WERI-Rb-1 (cell line): Measurements from ENCODE around the gene PPP1R9A.
"Not testable (repeated sequence)": the region's sequence is repeated elsewhere in the genome, so short reads cannot be mapped to it uniquely, and the experiment has no call there.

Experiments used
- DNase-seq: peaks from one replicate; pipeline ENCODE4 v3.0.0-alpha.2; 2020
- H3K27ac ChIP-seq: fragments of 250-450 bp; sonication (Bioruptor Pico); 2 replicates; pipeline ENCODE4 v1.5.1; 2020; ENCODE audit warnings: mild to moderate bottlenecking, moderate library complexity
- H3K27me3 ChIP-seq: fragments of 250-450 bp; sonication (Bioruptor Pico); 2 replicates; pipeline ENCODE4 v1.5.1; 2021; ENCODE audit warnings: mild to moderate bottlenecking, low read depth, moderate library complexity; ENCODE audit not compliant: insufficient read depth, severe bottlenecking
- H3K36me3 ChIP-seq: fragments of 250-450 bp; sonication (Bioruptor Pico); 2 replicates; pipeline ENCODE4 v1.5.1; 2020; ENCODE audit warnings: mild to moderate bottlenecking, moderate library complexity
- H3K4me3 ChIP-seq: 2 replicates; pipeline ENCODE4 v1.5.1; 2011; ENCODE audit warnings: low read depth, mild to moderate bottlenecking, control low read depth, low read length
- H3K9me3 ChIP-seq: fragments of 250-450 bp; sonication (Bioruptor Pico); 2 replicates; pipeline ENCODE4 v1.5.1; 2021; ENCODE audit warnings: mild to moderate bottlenecking, moderate library complexity; ENCODE audit not compliant: severe bottlenecking
- CTCF ChIP-seq: IDR thresholded peaks from 2 replicates; pipeline ENCODE4 v1.5.1; 2011; ENCODE audit warnings: low read depth, mild to moderate bottlenecking, control low read depth, inconsistent platforms, low read length

The PPP1R9A gene

GRCh38 chr7:95006010-95006409 lies 98.6 kb downstream of the PPP1R9A start:
- Histone ChIP-seq H3K27me3 (no peaks in the 10 kb centered on the region), H3K9me3 (no peaks in the 10 kb centered on the region), H3K27ac (no peak overlapping the region), H3K36me3 (no peaks in the 10 kb centered on the region), H3K4me3 (no peak overlapping the region)
- TF ChIP-seq CTCF: no peak
- no peak for DNase-seq

GRCh38 chr7:95008773-95009172 lies 101.4 kb downstream of the PPP1R9A start:
- not testable (repeated sequence) for H3K4me3 ChIP-seq, H3K36me3 ChIP-seq, H3K27me3 ChIP-seq, DNase-seq, H3K9me3 ChIP-seq, H3K27ac ChIP-seq

GRCh38 chr7:95011146-95011928 lies 103.9 kb downstream of the PPP1R9A start:
- no peak overlapping the region for H3K27ac ChIP-seq
- no peak for DNase-seq
- TF ChIP-seq CTCF: no peak
- H3K4me3 ChIP-seq: no peak overlapping the region
- no peaks in the 10 kb centered on the region for H3K9me3 ChIP-seq
- no peaks in the 10 kb centered on the region for H3K36me3 ChIP-seq
- no peaks in the 10 kb centered on the region for H3K27me3 ChIP-seq

GRCh38 chr7:95011995-95012394 lies 104.6 kb downstream of the PPP1R9A start:
- TF ChIP-seq CTCF: no peak
- no peaks in the 10 kb centered on the region for H3K27me3 ChIP-seq
- no peaks in the 10 kb centered on the region for H3K9me3 ChIP-seq
- no peak overlapping the region for H3K4me3 ChIP-seq
- no peaks in the 10 kb centered on the region for H3K36me3 ChIP-seq
- no peak for DNase-seq
- no peak overlapping the region for H3K27ac ChIP-seq

- Histone ChIP-seq H3K27me3 (no peaks in the 10 kb centered on the region), H3K9me3 (no peaks in the 10 kb centered on the region), H3K4me3 (no peak overlapping the region), H3K27ac (no peak overlapping the region), H3K36me3 (no peaks in the 10 kb centered on the region)
- DNase-seq: no peak
- no peak for TF ChIP-seq CTCF
Observed at GRCh38 chr7:95018021-95018420, 110.6 kb downstream of the PPP1R9A start.

GRCh38 chr7:95026018-95026417 lies 118.6 kb downstream of the PPP1R9A start:
- no peak for TF ChIP-seq CTCF
- H3K36me3 ChIP-seq: no peaks in the 10 kb centered on the region
- no peak overlapping the region for H3K4me3 ChIP-seq
- H3K27me3 ChIP-seq: no peaks in the 10 kb centered on the region
- peaks cover 2% of the 10 kb centered on the region for H3K9me3 ChIP-seq
- no peak for DNase-seq
- H3K27ac ChIP-seq: no peak overlapping the region
